ENCODE data around the gene GNA12.
"Not testable (repeated sequence)": the region's sequence is repeated elsewhere in the genome, so short reads cannot be mapped to it uniquely, and the experiment has no call there.

GNA12 gene

DNA sequence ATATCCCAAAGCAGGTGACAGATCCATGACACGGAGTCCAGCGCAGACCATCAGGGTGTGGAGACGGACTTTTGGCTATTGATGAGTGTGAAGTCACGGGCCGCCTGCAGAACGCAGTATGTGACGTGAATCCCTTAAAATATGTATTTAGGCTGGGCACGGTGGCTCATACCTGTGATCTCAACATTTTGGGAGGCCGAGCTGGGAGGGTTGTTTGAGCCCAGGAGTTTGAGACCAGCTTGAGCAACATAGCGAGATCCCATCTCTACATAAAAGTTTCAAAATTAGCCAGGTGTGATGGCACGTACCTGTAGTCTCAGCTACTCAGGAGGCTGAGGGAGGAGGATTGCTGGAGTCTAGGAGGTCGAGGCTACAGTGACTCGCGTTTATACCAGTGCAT lies 158.0 kb downstream of the GNA12 start:
- POLR2A ChIA-PET = no interaction called here
- DNase-seq (ENCODE audit: extremely low spot score) = no peak
- CTCF ChIA-PET = interaction anchor here (1.3 to 3.8 kb wide), 2 partner anchors 21 to 24 kb away, joined by 3 to 25 read pairs; no protein-coding TSS in a partner anchor
- TF ChIP-seq, protein P1, sequence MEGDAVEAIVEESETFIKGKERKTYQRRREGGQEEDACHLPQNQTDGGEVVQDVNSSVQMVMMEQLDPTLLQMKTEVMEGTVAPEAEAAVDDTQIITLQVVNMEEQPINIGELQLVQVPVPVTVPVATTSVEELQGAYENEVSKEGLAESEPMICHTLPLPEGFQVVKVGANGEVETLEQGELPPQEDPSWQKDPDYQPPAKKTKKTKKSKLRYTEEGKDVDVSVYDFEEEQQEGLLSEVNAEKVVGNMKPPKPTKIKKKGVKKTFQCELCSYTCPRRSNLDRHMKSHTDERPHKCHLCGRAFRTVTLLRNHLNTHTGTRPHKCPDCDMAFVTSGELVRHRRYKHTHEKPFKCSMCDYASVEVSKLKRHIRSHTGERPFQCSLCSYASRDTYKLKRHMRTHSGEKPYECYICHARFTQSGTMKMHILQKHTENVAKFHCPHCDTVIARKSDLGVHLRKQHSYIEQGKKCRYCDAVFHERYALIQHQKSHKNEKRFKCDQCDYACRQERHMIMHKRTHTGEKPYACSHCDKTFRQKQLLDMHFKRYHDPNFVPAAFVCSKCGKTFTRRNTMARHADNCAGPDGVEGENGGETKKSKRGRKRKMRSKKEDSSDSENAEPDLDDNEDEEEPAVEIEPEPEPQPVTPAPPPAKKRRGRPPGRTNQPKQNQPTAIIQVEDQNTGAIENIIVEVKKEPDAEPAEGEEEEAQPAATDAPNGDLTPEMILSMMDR (IDR thresholded peaks at IDR 0.05; ENCODE audit: control extremely low read depth, extremely low read depth, low read depth, missing control alignments) = no peak

DNA sequence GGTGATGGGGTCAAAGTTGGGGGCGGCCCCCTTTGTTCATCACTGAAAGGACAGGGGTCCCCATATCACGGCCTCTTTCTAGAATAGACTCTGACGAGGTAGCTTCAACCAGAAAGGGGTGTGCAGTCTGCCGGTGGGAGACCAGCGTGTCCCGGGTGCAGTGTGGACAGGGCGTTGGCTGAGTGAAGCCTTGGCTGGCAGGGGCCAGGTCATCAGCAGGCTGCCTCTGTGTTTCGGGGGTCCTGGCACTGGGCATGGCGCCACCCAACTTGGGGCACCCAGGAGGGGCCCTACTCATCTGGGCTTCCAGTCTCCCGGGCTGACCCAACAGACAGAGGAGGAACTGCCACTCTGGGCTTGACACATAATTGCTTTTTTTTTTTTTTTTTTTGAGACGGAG lies 159.6 kb downstream of the GNA12 start:
- POLR2A ChIA-PET = no interaction called here
- CTCF ChIA-PET = interaction anchor here (1.2 to 3.8 kb wide), 2 partner anchors 25 to 145 kb away, joined by 3 to 25 read pairs; no protein-coding TSS in a partner anchor
- no peak for DNase-seq (ENCODE audit: extremely low spot score)
- TF ChIP-seq, protein P1 (IDR thresholded peaks at IDR 0.05; ENCODE audit: control extremely low read depth, extremely low read depth, low read depth, missing control alignments) = no peak

DNA sequence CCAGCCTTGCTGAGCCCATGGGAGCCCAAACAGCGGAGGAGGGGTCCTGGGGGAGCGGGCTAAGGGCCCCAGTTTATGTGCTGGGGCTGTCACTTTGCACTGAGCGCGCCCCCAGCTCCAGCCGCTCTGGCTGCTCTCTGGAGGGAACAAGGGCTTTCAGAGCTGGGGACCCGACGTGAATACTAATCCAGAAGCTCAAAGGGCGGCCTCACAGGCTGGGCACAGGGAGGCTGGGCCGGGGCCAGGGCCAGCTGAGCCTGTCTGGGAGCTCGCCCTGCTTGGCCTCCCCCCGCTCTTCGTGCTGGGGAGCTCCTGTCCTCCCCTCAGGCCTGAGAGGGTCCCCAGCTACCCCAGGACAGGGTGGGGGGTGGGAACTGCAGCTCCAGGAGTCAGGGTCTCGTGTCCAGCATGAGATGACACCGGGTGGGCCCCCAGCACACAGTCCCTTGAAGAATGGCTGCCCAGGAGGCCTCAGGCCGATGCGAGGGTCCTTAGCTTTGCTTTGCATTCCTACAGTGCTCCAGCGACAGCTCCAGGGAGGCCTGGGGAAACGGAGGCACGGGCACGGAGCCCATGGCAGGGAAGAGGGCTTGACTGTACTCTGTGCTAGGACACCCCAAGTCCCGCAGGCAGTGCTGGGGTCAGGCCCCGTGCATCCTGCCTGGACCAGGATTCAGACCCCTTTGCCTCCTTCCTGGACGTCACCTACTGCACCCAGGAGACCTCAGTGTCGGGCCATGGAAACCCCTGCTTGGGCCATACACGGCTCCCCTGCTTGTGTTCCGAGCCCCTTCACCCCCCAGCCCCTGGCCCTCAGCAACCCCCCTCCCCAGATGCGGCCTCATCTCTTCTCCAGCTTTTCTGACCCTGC lies 161.9 kb downstream of the GNA12 start:
- TF ChIP-seq, protein P1 (IDR thresholded peaks at IDR 0.05; ENCODE audit: control extremely low read depth, extremely low read depth, low read depth, missing control alignments) = no peak
- no peak for DNase-seq (ENCODE audit: extremely low spot score)
- POLR2A ChIA-PET = no interaction called here
- CTCF ChIA-PET = interaction anchor here (1.1 to 4.7 kb wide), 10 partner anchors 7 to 115 kb away, joined by 3 to 38 read pairs (median 4); no protein-coding TSS in a partner anchor

DNA sequence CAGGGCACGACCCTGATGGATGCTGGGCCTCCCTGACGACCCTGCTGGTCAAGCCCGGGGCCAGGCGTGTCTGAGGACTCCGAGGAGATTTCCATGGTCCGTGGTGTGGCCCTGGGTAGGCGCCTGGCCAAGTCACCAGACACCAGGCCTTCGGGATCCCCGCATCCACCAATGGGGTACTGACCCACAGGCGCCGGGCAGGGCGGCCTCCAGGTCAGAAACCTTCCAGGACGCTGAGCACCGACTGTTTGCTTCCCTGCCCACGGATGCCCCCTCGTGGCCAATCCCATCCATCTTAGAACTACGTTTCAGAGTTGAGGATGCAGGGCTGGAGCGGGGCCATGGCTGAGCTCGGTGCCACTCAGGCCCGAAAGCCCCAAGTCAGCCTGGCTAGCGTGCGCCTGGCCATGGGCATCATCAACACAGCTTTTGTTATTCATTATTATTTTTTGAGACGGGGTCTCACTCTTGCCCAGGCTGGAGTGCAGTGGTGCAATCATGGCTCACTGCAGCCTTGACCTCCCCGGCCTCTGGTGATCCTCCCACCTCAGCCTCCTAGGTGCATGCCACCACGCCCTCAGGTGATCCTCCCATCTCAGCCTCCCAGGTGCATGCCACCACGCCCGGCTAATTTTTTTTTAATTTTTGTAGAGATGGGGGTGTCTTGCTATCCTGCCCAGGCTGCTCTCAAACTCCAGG lies 163.2 kb downstream of the GNA12 start:
- ChIA-PET POLR2A (no interaction called here), CTCF (interaction anchor here (0.6 to 4.7 kb wide), 17 partner anchors 9 to 310 kb away, joined by 3 to 38 read pairs (median 4); no protein-coding TSS in a partner anchor)
- TF ChIP-seq, protein P1 (IDR thresholded peaks at IDR 0.05; ENCODE audit: control extremely low read depth, extremely low read depth, low read depth, missing control alignments) = peak; percentile 59
- DNase-seq (ENCODE audit: extremely low spot score) = peak; percentile 78

DNA sequence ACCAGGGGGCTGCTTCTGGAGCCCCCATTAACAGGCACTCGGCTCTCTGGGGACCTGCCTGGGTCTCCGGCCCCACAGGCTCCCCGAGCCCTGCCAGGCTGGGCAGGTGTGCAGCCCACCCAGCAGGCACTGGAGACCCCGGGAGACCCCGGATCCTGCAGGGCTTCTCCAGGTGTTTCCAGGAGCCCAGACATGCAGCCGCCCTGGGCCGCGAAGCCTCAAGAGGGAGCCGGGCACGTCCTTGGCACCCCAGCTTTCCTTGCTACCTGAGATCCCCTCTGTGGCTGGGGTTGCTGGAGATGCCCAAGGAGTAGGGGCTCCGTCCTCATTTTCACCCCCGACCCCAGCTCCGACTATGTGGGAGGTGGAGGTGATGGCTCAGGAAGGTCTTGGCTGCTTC lies 163.9 kb downstream of the GNA12 start:
- TF ChIP-seq, protein P1 (IDR thresholded peaks at IDR 0.05; ENCODE audit: control extremely low read depth, extremely low read depth, low read depth, missing control alignments) = no peak
- DNase-seq (ENCODE audit: extremely low spot score) = no peak
- ChIA-PET CTCF (interaction anchor here (0.7 to 4.7 kb wide), 11 partner anchors 9 to 310 kb away, joined by 3 to 38 read pairs (median 4); no protein-coding TSS in a partner anchor), POLR2A (no interaction called here)

DNA sequence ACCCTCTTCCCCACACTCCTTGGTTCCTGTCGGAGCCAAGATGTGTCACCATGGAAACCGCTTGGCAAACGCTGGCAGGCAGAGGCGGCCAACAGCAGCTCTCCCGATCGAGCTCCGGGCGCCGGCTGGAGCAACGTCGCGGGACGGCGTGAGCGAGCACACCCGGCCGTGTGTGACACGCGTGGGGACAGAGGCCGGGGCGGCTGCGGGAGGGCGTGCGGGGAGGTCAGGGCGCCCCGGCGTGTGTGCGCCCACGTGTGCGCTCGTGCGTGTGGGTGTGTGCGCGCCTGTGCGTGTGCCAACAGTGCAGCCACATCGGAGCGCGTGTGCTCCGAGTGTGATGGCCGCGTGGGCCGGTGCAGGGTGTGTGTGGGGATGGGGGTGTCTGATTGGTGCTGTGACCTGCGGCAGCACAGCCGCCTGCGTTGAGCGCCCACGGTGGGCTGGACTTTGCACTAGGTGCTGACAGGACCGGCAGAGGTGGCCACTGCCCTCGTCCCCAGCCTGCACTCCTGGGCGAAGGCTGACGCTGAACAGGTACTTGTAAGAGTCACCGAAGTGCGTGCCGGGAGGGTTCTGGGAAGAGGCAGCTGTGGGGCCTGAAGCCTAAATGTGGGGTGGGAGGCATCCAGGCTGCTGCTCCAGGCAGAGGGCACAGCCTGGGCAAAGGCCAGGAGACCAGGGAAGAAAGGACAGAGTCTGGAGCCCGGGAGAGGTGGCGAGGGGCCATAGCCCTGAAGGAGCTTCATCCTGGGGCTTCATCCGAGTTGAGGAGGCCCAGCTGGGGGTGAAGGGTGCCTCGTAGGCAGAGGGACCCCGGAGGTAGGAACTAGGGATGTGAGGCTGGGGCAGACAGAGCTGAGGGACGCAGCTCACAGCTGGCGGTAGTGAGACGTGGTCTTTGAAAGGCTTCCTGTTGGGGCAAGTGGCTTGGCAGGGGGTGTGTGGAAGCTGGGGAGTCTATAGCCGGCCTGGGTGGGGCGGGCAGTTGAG lies 164.7 kb downstream of the GNA12 start:
- CTCF ChIA-PET = interaction anchor here (0.7 to 4.7 kb wide), 8 partner anchors 8 to 227 kb away, joined by 3 to 38 read pairs (median 6); no protein-coding TSS in a partner anchor
- POLR2A ChIA-PET; DNase-seq (ENCODE audit: extremely low spot score): not testable (repeated sequence)

DNA sequence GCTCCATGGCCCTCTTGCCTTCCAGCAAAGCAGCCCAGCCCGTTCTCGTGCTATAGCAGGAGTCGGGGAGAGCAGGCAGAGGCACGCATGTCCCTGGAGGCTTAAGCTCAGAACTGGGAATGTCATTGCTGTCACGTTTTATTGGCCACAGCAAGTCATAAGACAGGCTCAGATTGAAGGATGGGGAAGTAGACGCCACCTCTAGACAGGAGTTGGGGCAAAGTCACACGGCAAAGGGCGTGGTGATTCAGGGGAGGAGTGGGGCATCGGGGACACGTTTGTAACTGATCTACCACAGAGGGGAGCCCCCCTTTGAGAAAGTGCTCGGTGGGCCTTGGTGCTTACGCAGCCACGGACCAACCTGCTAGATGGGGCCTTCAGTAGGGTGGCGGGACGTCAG lies 165.7 kb downstream of the GNA12 start:
- POLR2A ChIA-PET; DNase-seq (ENCODE audit: extremely low spot score): not testable (repeated sequence)
- CTCF ChIA-PET = interaction anchor here (4.7 kb wide), 1 partner anchor 7 kb away, joined by 38 read pairs; no protein-coding TSS in a partner anchor

Measured in GM10248 (cell line).